Measurements from ENCODE around the gene PUS10.

GRCh38 chr2:60966507-60967405 is 51.3 kb downstream of the PUS10 start:
- no peak for TF ChIP-seq POLR2A (IDR thresholded peaks at IDR 0.05; ENCODE audit: extremely low read depth, insufficient read length)
- no peak for TF ChIP-seq CTCF (IDR thresholded peaks at IDR 0.05; ENCODE audit: low read depth, low read length)

Measured in NB4 (cell line).